Loucy (cell line): ENCODE data around the gene LPP.

Source experiments
- H2AFZ ChIP-seq: fragments of 200-600 bp; sonication (generic); 2 replicates; pipeline ENCODE4 v1.6.0; 2016; ENCODE audit warnings: antibody characterized with exemption, mild to moderate bottlenecking, low read length, moderate library complexity
- H3F3A ChIP-seq: fragments of 200-600 bp; 2 replicates; pipeline ENCODE4 v1.6.0; 2016; ENCODE audit warnings: antibody characterized with exemption, low read depth, mild to moderate bottlenecking
- H3K27me3 ChIP-seq: fragments of 200-600 bp; sonication (generic); 2 replicates; pipeline ENCODE4 v1.6.1; 2014; ENCODE audit warnings: low read length, mild to moderate bottlenecking; ENCODE audit not compliant: insufficient read depth, poor library complexity, severe bottlenecking
- H3K36me3 ChIP-seq: fragments of 200-600 bp; sonication (generic); 2 replicates; pipeline ENCODE4 v1.6.1; 2016; ENCODE audit warnings: low read length; ENCODE audit not compliant: insufficient read depth
- H3K4me1 ChIP-seq: fragments of 200-600 bp; sonication (generic); 2 replicates; pipeline ENCODE4 v1.5.1; 2014; ENCODE audit warnings: low read length, mild to moderate bottlenecking; ENCODE audit not compliant: insufficient read depth, poor library complexity, severe bottlenecking
- H3K4me2 ChIP-seq: fragments of 200-600 bp; sonication (generic); 2 replicates; pipeline ENCODE4 v1.6.0; 2014; ENCODE audit warnings: antibody characterized with exemption, low read length, low read depth, mild to moderate bottlenecking; ENCODE audit not compliant: poor library complexity, severe bottlenecking
- H3K4me3 ChIP-seq: fragments of 200-600 bp; sonication (generic); 2 replicates; pipeline ENCODE4 v1.5.1; 2014; ENCODE audit warnings: low read length, mild to moderate bottlenecking, mixed read lengths; ENCODE audit not compliant: poor library complexity, severe bottlenecking
- H3K79me2 ChIP-seq: fragments of 200-600 bp; sonication (generic); 2 replicates; pipeline ENCODE4 v1.6.1; 2014; ENCODE audit warnings: low read length; ENCODE audit not compliant: insufficient read depth
- H3K9ac ChIP-seq: fragments of 200-600 bp; sonication (generic); 2 replicates; pipeline ENCODE4 v1.6.0; 2014; ENCODE audit warnings: mild to moderate bottlenecking, low read depth, low read length, moderate library complexity; ENCODE audit not compliant: poor library complexity, severe bottlenecking
- H3K9me2 ChIP-seq: fragments of 200-600 bp; sonication (generic); replicated peaks from 2 replicates; pipeline ENCODE4 v1.6.1; 2016; ENCODE audit warnings: low read depth, low read length, mixed read lengths
- H3K9me3 ChIP-seq: fragments of 200-600 bp; sonication (generic); 2 replicates; pipeline ENCODE4 v1.6.1; 2014; ENCODE audit warnings: mild to moderate bottlenecking, antibody characterized with exemption, low read length, low read depth; ENCODE audit not compliant: insufficient read depth
- H4K20me1 ChIP-seq: fragments of 200-600 bp; sonication (generic); 2 replicates; pipeline ENCODE4 v1.6.0; 2014; ENCODE audit warnings: antibody characterized with exemption, low read length, mild to moderate bottlenecking; ENCODE audit not compliant: insufficient read depth, poor library complexity, severe bottlenecking
- CTCF ChIP-seq: fragments of 200-600 bp; sonication (generic); conservative IDR thresholded peaks from 2 replicates; pipeline ENCODE4 v1.5.1; 2014; ENCODE audit warnings: mild to moderate bottlenecking, antibody characterized with exemption, low read length
- EZH2phosphoT487 ChIP-seq: fragments of 200-600 bp; IDR thresholded peaks from 2 replicates; pipeline ENCODE4 v1.6.1; 2018; ENCODE audit warnings: antibody characterized with exemption, mild to moderate bottlenecking, moderate library complexity, borderline replicate concordance

The LPP gene

GRCh38 chr3:188559856-188560255 is 405.9 kb downstream of the LPP start:
- TF ChIP-seq EZH2phosphoT487 (no peak), CTCF (no peak)
- no peak overlapping the region for H3K4me2 ChIP-seq
- H3K27me3 ChIP-seq = no peaks in the 10 kb centered on the region
- H3K9ac ChIP-seq = no peak overlapping the region
- H3F3A ChIP-seq = no peaks in the 10 kb centered on the region
- H3K79me2 ChIP-seq = no peaks in the 10 kb centered on the region
- H2AFZ ChIP-seq = no peak overlapping the region
- H3K9me2 ChIP-seq = no peaks in the 10 kb centered on the region
- no peaks in the 10 kb centered on the region for H3K36me3 ChIP-seq
- H4K20me1 ChIP-seq = no peaks in the 10 kb centered on the region
- no peaks in the 10 kb centered on the region for H3K9me3 ChIP-seq
- peaks cover 18% of the 10 kb centered on the region for H3K4me1 ChIP-seq
- no peak overlapping the region for H3K4me3 ChIP-seq

- H4K20me1 ChIP-seq = no peaks in the 10 kb centered on the region
- no peaks in the 10 kb centered on the region for H3F3A ChIP-seq
- H3K4me3 ChIP-seq = no peak overlapping the region
- H2AFZ ChIP-seq = no peak overlapping the region
- H3K79me2 ChIP-seq = no peaks in the 10 kb centered on the region
- no peaks in the 10 kb centered on the region for H3K36me3 ChIP-seq
- H3K4me1 ChIP-seq = peaks cover 18% of the 10 kb centered on the region
- H3K9ac ChIP-seq = no peak overlapping the region
- no peaks in the 10 kb centered on the region for H3K9me2 ChIP-seq
- no peak overlapping the region for H3K4me2 ChIP-seq
- no peaks in the 10 kb centered on the region for H3K9me3 ChIP-seq
- no peaks in the 10 kb centered on the region for H3K27me3 ChIP-seq
- TF ChIP-seq EZH2phosphoT487 (no peak), CTCF (no peak)
Measured at GRCh38 chr3:188562144-188562543, 408.2 kb downstream of the LPP start.

- H2AFZ ChIP-seq = no peak overlapping the region
- TF ChIP-seq CTCF (no peak), EZH2phosphoT487 (no peak)
- no peaks in the 10 kb centered on the region for H3K27me3 ChIP-seq
- H3K4me2 ChIP-seq = no peak overlapping the region
- H4K20me1 ChIP-seq = no peaks in the 10 kb centered on the region
- no peaks in the 10 kb centered on the region for H3K79me2 ChIP-seq
- H3K4me1 ChIP-seq = peaks cover under 1% of the 10 kb centered on the region
- H3K9ac ChIP-seq = no peak overlapping the region
- H3K4me3 ChIP-seq = no peak overlapping the region
- no peaks in the 10 kb centered on the region for H3K36me3 ChIP-seq
- H3K9me3 ChIP-seq = no peaks in the 10 kb centered on the region
- H3F3A ChIP-seq = no peaks in the 10 kb centered on the region
- no peaks in the 10 kb centered on the region for H3K9me2 ChIP-seq
Measured at GRCh38 chr3:188567478-188568195, 413.7 kb downstream of the LPP start.
